IMR-90 (cell line): ENCODE measurements around the gene TMEM213. TPM values are rescaled to one million over a fixed set of nuclear protein-coding genes. Genes with fewer than 3 reads are reported as not detected.

Experiments
- ATAC-seq: fragments of 200-7000 bp; cut with Tn5 transposase; 2 replicates; pipeline ENCODE4 v1.9.1; 2020; ENCODE audit warnings: low read depth, mild to moderate bottlenecking, moderate library complexity
- BruUV-seq: library from RNA; stranded (reverse); fragments of 400-500 nt; replicated peaks from 2 replicates; lab custom pipeline; 2021; lab: Mats Ljungman, UMichigan
- CTCF ChIA-PET: fragments of 300-600 bp; formaldehyde crosslinking; extraction: SDS; loops from one replicate; lab custom pipeline; 2021; ENCODE audit warnings: antibody characterized with exemption; lab: Yijun Ruan, JAX
- POLR2A ChIA-PET: fragments of 300-600 bp; sonication (Branson Sonifier 250); formaldehyde crosslinking; loops from one replicate; lab custom pipeline; 2022; ENCODE audit warnings: antibody characterized with exemption; ENCODE audit not compliant: unreplicated experiment; lab: Charles Lee
- DNase-seq: peaks from one replicate; pipeline ENCODE4 v3.0.0; 2013
- H2AFZ ChIP-seq: replicated peaks from 2 replicates; pipeline ENCODE3; 2013; ENCODE audit warnings: low read length, mild to moderate bottlenecking; ENCODE audit not compliant: poor library complexity
- H2AK5ac ChIP-seq: 2 replicates; pipeline ENCODE4 v1.6.1; 2013; ENCODE audit warnings: low read depth, low read length, inconsistent platforms
- H2AK9ac ChIP-seq: replicated peaks from 2 replicates; pipeline ENCODE3; 2013; ENCODE audit warnings: mild to moderate bottlenecking, low read depth, low read length, moderate library complexity; ENCODE audit not compliant: poor library complexity
- H2BK120ac ChIP-seq: 2 replicates; pipeline ENCODE4 v1.6.1; 2013; ENCODE audit warnings: low read depth, low read length, inconsistent platforms
- H2BK15ac ChIP-seq: 3 replicates; pipeline ENCODE4 v1.6.1; 2013; ENCODE audit warnings: low read depth, low read length, inconsistent platforms
- H2BK20ac ChIP-seq: 2 replicates; pipeline ENCODE4 v1.6.1; 2013; ENCODE audit warnings: low read depth, mild to moderate bottlenecking, inconsistent platforms, low read length, moderate library complexity
- H2BK5ac ChIP-seq: 2 replicates; pipeline ENCODE4 v1.6.1; 2013; ENCODE audit warnings: mild to moderate bottlenecking, low read depth, low read length, inconsistent platforms; ENCODE audit not compliant: poor library complexity, severe bottlenecking
- H3K14ac ChIP-seq: replicated peaks from 2 replicates; pipeline ENCODE4 v1.6.1; 2013; ENCODE audit warnings: low read depth, low read length, inconsistent platforms
- H3K18ac ChIP-seq: 2 replicates; pipeline ENCODE4 v1.6.1; 2013; ENCODE audit warnings: low read depth, low read length, control low read depth
- H3K23ac ChIP-seq: 2 replicates; pipeline ENCODE4 v1.6.1; 2013; ENCODE audit warnings: low read depth, low read length, inconsistent platforms
- H3K27ac ChIP-seq: 2 replicates; pipeline ENCODE4 v1.5.1; 2013; ENCODE audit warnings: mild to moderate bottlenecking, control low read depth, low read length; ENCODE audit not compliant: insufficient read depth
- H3K27me3 ChIP-seq: 2 replicates; pipeline ENCODE4 v1.6.1; 2013; ENCODE audit warnings: low read length; ENCODE audit not compliant: control insufficient read depth, insufficient read depth
- H3K36me3 ChIP-seq: 2 replicates; pipeline ENCODE4 v1.6.1; 2013; ENCODE audit warnings: low read length, mixed read lengths; ENCODE audit not compliant: control insufficient read depth, insufficient read depth
- H3K4ac ChIP-seq: 2 replicates; pipeline ENCODE4 v1.6.1; 2013; ENCODE audit warnings: low read depth, low read length, inconsistent platforms
- H3K4me1 ChIP-seq: 2 replicates; pipeline ENCODE4 v1.6.1; 2013; ENCODE audit warnings: low read length, mixed read lengths; ENCODE audit not compliant: control insufficient read depth, insufficient read depth
- H3K4me2 ChIP-seq: 2 replicates; pipeline ENCODE4 v1.6.1; 2013; ENCODE audit warnings: low read depth, mild to moderate bottlenecking, control low read depth, low read length, moderate library complexity
- H3K4me3 ChIP-seq: 2 replicates; pipeline ENCODE4 v1.5.1; 2013; ENCODE audit warnings: low read depth, mild to moderate bottlenecking, control low read depth, low read length, moderate library complexity; ENCODE audit not compliant: insufficient read depth
- H3K56ac ChIP-seq: 2 replicates; pipeline ENCODE4 v1.6.1; 2013; ENCODE audit warnings: low read length, inconsistent platforms; ENCODE audit not compliant: insufficient read depth; ENCODE audit errors: extremely low read depth
- H3K79me1 ChIP-seq, 2 experiments: 2 replicates each; pipeline ENCODE4 v1.6.1; 2013; ENCODE audit warnings: low read length in 2 of 2, inconsistent platforms in 1 of 2, low read depth in 1 of 2
- H3K9ac ChIP-seq: 2 replicates; pipeline ENCODE4 v1.6.1; 2013; ENCODE audit warnings: low read depth, low read length, control low read depth
- H3K9me1 ChIP-seq: 2 replicates; pipeline ENCODE4 v1.6.1; 2013; ENCODE audit warnings: low read length, inconsistent platforms; ENCODE audit not compliant: insufficient read depth
- H3K9me3 ChIP-seq: 2 replicates; pipeline ENCODE4 v1.6.1; 2013; ENCODE audit warnings: low read length; ENCODE audit not compliant: control insufficient read depth, insufficient read depth
- H4K20me1 ChIP-seq: 2 replicates; pipeline ENCODE4 v1.6.1; 2013; ENCODE audit warnings: low read length, inconsistent platforms; ENCODE audit not compliant: insufficient read depth
- H4K5ac ChIP-seq: 2 replicates; pipeline ENCODE4 v1.6.1; 2013; ENCODE audit warnings: mild to moderate bottlenecking, low read depth, low read length, control low read depth
- H4K8ac ChIP-seq, 2 experiments: 2 replicates each; pipeline ENCODE4 v1.6.1; 2013; ENCODE audit warnings: low read depth in 2 of 2, low read length in 2 of 2, control low read depth in 1 of 2, inconsistent platforms in 1 of 2
- H4K91ac ChIP-seq: 2 replicates; pipeline ENCODE4 v1.6.1; 2013; ENCODE audit warnings: low read depth, low read length, inconsistent platforms; ENCODE audit not compliant: insufficient read depth
- CEBPB ChIP-seq: IDR thresholded peaks from 2 replicates; pipeline ENCODE4 v1.6.1; 2012; ENCODE audit warnings: low read depth, low read length, improper control_type of control experiment
- CHD1 ChIP-seq: IDR thresholded peaks from 2 replicates; pipeline ENCODE4 v1.6.1; 2012; ENCODE audit warnings: low read depth, low read length, improper control_type of control experiment
- FOS ChIP-seq: fragments of 150-350 bp; IDR thresholded peaks from 2 replicates; pipeline ENCODE4 v1.6.1; 2016; ENCODE audit warnings: low read depth, low read length
- MXI1 ChIP-seq: IDR thresholded peaks from 2 replicates; pipeline ENCODE4 v1.6.1; 2012; ENCODE audit warnings: low read depth, mild to moderate bottlenecking, low read length, moderate library complexity, borderline replicate concordance
- RAD21 ChIP-seq: IDR thresholded peaks from 2 replicates; pipeline ENCODE4 v1.6.1; 2012; ENCODE audit warnings: low read length, improper control_type of control experiment
- RCOR1 ChIP-seq: IDR thresholded peaks from 2 replicates; pipeline ENCODE4 v1.6.1; 2012; ENCODE audit warnings: mild to moderate bottlenecking, low read length, improper control_type of control experiment; ENCODE audit not compliant: insufficient replicate concordance
- SMC3 ChIP-seq: fragments of 150-350 bp; IDR thresholded peaks from 2 replicates; pipeline ENCODE4 v1.6.1; 2016; ENCODE audit warnings: low read depth, mild to moderate bottlenecking, antibody characterized with exemption, low read length, moderate library complexity
- WGBS, 2 experiments: methylation state at CpG; one replicate each; pipeline versions ENCODE4 v1.1.5 to v1.1.7; 2013; ENCODE audit warnings: missing lambda C conversion rate in 2 of 2; ENCODE audit not compliant: insufficient read length in 1 of 2; ENCODE audit errors: extremely low coverage in 2 of 2; 5-methylcytosine and 5-hydroxymethylcytosine counted together
- dilution Hi-C: fragments of 300-500 bp; cut with HindIII; formaldehyde crosslinking; loops from one replicate; pipeline ENCODE4 v1.14.3; 2018; ENCODE audit warnings: low sequenced_read_pairs; ENCODE audit not compliant: unreplicated experiment
- in situ Hi-C: fragments of 300-500 bp; cut with MboI; formaldehyde crosslinking; loops from 3 replicates; pipeline ENCODE4 v1.14.3; 2019; ENCODE audit warnings: low sequenced_read_pairs, inconsistent platforms, mixed read lengths
- intact Hi-C: fragments of 100-400 bp; cut with micrococcal nuclease; formaldehyde crosslinking; loops from 2 replicates; pipeline ENCODE4 v1.10.0; 2022
- polyA plus RNA-seq, 3 experiments: library from polyadenylated mRNA; depleted of rRNA; stranded (reverse); fragments of >200 nt; gene quantifications; 2 replicates each; pipeline ENCODE4 v1.2.3, GENCODE V29; 2012; ENCODE audit warnings: low replicate concordance in 1 of 3
- total RNA-seq: library from RNA; depleted of rRNA; stranded (reverse); fragments of >200 nt; gene quantifications from 2 replicates; pipeline ENCODE4 v1.2.3, GENCODE V29; 2012
- TF ChIP-seq, protein P1 (sequence below): fragments of 150-350 bp; IDR thresholded peaks from 2 replicates; pipeline ENCODE4 v1.6.1; 2016; ENCODE audit warnings: low read depth, mild to moderate bottlenecking, low read length, moderate library complexity, borderline replicate concordance

The TMEM213 gene
- total and polyA plus RNA-seq, 2 of the 4 experiments (the other 2 are of a cell fraction) = not detected

DNA sequence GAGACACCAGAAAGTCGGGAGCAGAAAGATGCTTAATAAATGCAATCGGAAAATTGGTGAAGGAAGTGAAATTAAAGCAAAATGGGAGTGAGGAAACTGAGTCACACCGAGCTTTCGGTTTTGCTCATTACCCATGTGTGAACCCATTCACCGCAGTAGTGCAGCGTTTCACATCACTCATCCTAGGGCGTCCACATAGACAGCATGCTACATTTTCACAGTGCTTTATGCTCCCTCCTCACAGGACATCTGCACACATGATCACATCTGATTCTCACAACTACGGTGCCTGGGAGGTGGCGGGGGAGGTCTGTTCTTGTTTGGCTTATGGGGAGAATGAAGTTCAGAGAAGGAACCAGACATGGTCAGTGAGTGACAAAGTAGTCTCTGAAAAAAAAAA lies 36.8 kb downstream of the TMEM213 start:
- H4K20me1 ChIP-seq = no peaks in the 10 kb centered on the region
- H3K23ac ChIP-seq = no peak overlapping the region
- no peak overlapping the region for H3K14ac ChIP-seq
- no peak overlapping the region for H3K27ac ChIP-seq
- no peaks in the 10 kb centered on the region for H3K9me3 ChIP-seq
- no peak overlapping the region for H2AK5ac ChIP-seq
- BruUV-seq = no TSS peak
- in situ Hi-C loops (no loop called here), intact Hi-C loops (no loop called here), dilution Hi-C loops (no loop called here)
- H2BK15ac ChIP-seq = no peak overlapping the region
- H4K91ac ChIP-seq = no peak overlapping the region
- no peaks in the 10 kb centered on the region for H3K79me1 ChIP-seq
- no peak overlapping the region for H3K4me3 ChIP-seq
- TF ChIP-seq FOS (no peak), RAD21 (no peak), CHD1 (no peak), CEBPB (no peak), MXI1 (no peak), RCOR1 (no peak), SMC3 (no peak)
- TF ChIP-seq, protein P1, sequence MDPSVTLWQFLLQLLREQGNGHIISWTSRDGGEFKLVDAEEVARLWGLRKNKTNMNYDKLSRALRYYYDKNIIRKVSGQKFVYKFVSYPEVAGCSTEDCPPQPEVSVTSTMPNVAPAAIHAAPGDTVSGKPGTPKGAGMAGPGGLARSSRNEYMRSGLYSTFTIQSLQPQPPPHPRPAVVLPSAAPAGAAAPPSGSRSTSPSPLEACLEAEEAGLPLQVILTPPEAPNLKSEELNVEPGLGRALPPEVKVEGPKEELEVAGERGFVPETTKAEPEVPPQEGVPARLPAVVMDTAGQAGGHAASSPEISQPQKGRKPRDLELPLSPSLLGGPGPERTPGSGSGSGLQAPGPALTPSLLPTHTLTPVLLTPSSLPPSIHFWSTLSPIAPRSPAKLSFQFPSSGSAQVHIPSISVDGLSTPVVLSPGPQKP = no peak
- H2BK20ac ChIP-seq = no peak overlapping the region
- no peak overlapping the region for H3K18ac ChIP-seq
- DNase-seq (no peak), ATAC-seq (no peak)
- H3K9me1 ChIP-seq = 0 out of 2 replicates have a peak, but pooled peaks cover 3% of the 10 kb centered on the region
- no peak overlapping the region for H3K9ac ChIP-seq
- no peak overlapping the region for H2AFZ ChIP-seq
- no peak overlapping the region for H3K4ac ChIP-seq
- CTCF ChIA-PET = no interaction called here
- no peak overlapping the region for H2BK120ac ChIP-seq
- no peak overlapping the region for H3K4me2 ChIP-seq
- POLR2A ChIA-PET = no interaction called here
- H3K27me3 ChIP-seq = no peaks in the 10 kb centered on the region
- H3K4me1 ChIP-seq = no peaks in the 10 kb centered on the region
- no peak overlapping the region for H4K5ac ChIP-seq
- no peaks in the 10 kb centered on the region for H3K36me3 ChIP-seq
- no peak overlapping the region for H2BK5ac ChIP-seq
- H2AK9ac ChIP-seq = no peak overlapping the region
- no CpG with 5 or more reads among the region's 9 CpGs for WGBS, 2 experiments
- no peak overlapping the region for H4K8ac ChIP-seq
- H3K56ac ChIP-seq = no peak overlapping the region
